RPMI7951 (cell line): ENCODE results near the gene ACBD5. TPM values are rescaled to one million over a fixed set of nuclear protein-coding genes. Genes with fewer than 3 reads are reported as not detected.
"Not testable (repeated sequence)": the region's sequence is repeated elsewhere in the genome, so short reads cannot be mapped to it uniquely, and the experiment has no call there.

Experiments
- DNase-seq: peaks from one replicate; pipeline ENCODE4 v3.0.0-alpha.2; 2012; ENCODE audit warnings: low read depth
- total RNA-seq: library from RNA; depleted of rRNA; stranded (reverse); fragments of >200 nt; shearing (Covaris generic); gene quantifications from 2 replicates; pipeline ENCODE4 v1.2.3, GENCODE V29; 2014

ACBD5 gene
- total RNA-seq, 1 experiment from 2014 or later: 28.2 TPM

DNA sequence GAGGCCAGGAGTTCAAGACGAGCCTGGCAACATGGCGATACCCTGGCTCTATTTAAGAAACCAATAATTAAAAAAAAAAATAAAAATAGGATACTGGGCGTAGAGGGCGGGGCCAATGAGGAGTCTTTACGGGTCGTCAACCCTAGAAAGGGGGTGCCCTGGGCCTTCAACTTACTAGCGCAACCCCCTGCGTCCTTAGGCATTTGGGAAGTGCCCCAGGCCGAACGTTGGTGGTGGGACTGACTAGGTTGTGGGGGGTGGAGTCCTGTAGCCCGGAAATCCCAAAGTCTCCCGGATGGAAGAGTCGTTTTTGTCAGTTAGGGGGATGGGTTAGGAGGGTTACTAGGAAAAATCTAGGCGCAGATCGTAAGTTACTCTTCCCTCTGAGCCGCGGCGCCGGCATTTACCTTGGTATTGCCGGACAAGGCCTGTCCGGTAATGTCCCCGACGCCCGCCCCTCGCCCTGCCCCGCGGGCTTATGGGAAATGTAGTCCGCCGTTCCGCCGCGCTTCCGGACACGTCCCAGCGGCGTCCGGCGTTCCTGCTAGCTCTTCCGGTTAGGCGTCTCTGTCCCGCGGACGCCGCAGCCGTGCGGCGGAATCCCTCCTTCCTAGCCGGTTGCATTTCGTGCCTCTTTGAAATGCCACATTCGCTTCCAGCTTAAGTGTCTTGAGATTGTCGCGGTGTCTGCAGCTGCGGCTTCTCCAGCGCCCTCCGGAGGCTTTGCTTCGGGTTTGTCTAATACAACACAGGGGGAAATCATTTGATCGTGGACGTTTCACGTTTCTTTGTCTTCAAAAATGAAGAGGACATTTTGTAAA is 1.3 kb upstream of the ACBD5 start:
- DNase-seq: peak; percentile 95

DNA sequence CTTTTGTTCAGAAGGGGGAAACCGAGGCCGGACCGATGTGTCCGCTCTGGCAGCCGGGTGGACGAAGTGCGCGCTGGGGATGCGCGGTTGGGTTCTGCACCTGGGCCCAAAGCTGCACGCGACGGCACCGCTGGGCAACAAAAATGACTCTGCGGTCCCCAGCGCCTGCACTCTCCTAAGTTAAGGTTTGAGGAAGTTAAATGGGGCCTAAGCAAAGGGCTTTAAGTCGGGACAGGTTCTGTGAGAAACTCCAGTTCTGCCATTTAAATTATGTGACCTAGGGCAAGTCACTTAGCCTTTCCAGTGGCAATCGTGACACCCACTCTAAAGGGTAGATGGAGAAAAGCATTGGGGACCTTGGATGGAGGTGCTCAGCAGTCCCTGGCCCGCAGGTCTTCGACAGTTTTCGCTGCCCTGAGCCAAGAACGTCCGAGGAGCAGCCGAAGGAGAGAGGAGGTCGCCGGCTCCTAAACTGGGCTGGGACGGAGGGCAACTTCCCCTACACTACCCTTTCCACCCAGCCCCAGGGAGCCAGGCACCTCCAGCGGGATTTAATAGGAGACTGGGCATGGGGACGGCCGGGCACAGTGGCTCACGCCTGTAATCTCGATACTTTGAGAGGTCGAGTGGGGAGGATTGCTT is 534 bp upstream of the ACBD5 start:
- DNase-seq: peak; percentile 26

DNA sequence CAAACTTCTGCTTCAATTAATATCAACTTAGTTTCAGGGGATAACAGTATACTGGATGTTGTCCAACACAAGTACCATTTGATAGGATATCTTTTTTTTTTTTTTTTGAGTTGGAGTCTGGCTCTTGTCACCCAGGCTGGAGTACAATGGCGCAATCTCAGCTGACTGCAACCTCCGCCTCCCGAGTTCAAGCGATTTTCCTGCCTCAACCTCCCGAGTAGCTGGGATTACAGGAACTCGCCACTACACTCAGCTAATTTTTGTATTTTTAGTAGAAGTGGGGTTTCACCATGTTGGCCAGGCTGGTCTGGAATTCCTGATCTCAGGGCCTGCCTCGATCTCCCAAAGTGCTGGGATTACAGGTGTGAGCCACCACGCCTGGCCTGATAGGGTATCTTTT is 3.1 kb downstream of the ACBD5 start:
- not testable (repeated sequence) for DNase-seq

DNA sequence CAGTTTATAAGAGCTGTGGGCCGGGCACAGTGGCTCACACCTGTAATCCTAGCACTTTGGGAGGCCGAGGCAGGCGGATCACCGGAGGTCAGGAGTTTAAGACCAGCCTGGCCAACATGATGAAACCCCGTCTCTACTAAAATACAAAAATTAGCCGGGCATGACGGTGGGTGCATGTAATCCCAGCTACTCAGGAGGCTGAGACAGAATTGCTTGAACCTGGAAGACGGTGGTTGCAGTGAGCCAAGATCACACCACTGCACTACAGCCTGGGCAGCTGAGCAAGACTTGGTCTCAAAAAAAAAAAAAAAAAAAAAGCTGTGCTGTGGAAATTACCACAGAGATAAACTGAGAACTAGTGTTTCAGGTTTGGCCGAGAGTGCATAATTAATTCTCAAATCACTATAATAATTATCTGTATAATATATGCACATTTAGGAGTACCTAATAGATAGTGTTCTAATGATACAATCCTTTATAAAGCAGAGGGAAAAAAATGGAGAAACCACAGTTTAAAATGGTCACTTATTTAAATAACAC is 3.9 kb downstream of the ACBD5 start:
- not testable (repeated sequence) for DNase-seq

DNA sequence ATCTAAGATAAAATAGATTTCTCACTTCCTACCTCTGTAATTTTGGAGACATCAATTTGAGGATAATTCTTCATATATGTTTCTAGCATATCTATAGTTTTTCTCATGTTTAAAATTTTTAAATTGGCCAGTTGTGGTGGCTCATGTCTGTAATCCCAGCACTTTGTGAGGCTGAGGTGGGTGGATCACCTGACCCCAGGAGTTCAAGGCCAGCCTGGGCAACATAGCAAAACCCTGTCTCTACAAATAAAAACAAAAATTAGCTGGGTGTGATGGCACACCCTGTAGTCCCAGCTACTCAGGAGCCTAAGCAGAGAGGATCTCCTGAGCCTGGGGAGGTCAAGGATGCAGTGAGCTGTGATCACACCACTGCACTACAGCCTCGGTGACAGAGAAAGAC is 4.9 kb downstream of the ACBD5 start:
- DNase-seq: no peak

DNA sequence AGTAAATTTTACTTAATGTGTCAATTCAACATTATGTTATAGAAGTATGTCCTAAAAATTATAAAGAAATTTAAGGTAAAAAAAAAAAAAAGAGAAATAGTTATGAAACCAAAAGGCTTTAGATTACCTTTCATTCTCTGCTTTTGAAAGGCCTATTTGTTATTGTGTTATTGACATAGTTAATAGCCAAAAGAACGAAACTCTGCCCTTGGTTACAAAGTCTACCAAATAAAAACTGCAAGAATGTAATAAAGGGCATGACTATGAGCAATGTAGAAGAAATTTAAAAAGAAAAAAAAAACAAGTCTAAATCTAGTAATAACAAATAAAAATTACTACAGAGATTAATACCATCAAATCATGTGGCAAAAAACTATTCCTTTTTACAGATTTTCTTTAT is 10.6 kb downstream of the ACBD5 start:
- no peak for DNase-seq

DNA sequence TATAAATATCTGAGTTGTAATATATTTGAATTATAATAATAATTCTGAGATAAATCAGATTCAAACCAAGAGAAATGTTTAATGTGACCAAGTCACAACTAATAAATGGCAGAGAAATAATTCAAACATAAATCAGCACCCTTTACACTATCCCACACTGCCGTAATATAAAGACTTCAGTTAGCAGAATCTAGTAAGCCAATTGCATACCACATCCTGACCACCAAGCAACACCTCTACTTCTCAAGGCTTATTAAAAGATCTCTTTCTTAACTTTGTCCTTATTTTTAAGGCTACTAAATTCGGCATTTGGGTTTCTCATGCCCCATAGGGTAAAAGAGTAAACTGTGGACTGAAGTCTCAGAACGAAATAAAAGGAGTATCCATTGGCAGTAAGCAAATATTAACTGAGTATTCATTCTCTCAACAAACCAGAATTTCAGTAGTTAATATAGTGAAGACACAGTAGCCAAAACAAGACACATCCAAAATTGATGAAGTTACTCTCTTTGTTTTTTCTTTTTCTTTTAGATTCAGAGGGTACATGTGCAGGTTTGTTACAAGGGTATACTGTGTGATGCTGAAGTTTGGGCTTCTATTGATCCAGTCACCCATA is 14.8 kb downstream of the ACBD5 start:
- DNase-seq: no peak

DNA sequence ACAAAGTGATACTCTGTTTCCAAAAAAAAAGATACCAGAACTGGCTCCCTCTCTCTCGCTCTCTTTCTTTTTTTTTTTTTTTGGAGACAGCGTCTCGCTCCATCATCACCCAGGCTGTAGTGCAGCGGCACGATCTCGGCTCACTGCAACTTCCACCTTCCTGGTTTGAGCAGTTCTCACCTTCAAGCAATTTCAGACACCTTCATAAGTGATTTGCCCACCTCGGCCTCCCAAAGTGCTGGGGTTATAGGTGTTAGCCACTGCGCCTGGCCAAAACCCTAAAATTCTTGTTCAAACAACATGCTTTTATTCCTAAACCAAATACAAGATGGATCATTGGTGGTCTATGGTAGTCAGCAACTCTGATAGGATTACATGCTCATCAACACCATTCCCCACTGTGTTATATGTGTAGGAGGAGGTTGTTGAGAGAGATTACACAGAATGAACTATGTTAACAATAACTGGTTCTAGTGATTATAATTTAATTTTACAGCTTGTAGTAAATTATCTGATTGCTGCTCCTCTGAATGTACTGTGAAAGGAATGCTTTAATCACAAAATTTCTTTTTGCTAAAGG is 15.5 kb downstream of the ACBD5 start:
- DNase-seq: no peak

DNA sequence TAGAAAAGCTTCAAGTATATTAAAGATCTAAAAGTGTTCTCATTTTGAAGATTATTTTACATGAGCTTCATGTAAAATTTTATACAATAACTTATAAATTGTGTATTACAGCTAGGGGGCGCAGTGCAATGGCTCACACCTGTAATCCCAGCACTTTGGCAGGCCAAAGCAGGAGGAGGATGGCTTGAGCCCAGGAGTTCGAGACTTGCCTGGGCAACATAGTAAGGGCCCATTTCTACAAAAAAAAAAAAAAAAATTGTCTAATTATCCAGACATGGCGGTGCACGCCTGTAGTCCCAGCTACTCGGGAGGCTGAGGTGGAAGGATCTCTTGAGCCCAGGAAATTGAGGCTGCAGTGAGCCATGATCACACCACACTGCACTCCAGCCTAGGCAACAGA is 16.6 kb downstream of the ACBD5 start:
- DNase-seq: peak; percentile 44

DNA sequence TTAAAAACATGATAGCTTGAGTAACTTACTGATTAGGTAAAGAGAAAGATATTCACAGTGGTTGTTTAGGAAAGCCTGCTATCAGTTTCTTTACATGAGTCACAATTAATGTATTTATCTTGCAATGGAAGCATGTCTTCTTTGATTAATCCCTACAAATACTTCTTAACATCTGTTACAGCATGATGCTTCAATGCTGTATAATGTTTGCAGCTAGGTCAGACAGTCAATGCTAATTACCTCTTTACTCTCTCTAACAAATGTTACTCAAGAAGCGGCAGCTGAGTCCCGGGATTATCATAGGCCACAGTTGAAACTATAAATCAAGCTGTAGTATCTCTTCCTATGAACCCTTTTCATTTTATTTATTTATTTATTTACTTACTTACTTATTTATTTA is 33.2 kb downstream of the ACBD5 start:
- no peak for DNase-seq

DNA sequence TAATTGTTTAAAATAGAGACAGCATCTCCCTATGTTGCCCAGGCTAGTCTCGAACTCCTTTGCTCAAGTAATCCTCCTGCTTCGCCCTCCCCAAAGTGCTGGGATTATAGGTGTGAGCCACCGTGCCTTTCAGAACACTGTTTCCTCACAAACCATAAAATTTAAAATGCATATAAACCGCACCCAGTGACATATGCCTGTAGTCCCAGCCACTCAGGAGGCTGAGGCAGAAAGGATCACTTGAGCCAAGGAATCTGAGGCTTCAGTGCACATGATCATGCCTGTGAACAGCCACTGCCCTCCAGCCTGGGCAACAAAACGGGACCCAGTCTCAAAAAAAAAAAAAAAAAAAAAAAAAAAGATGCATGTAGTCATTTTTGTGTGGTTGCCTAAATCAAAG is 36.8 kb downstream of the ACBD5 start:
- DNase-seq: no peak

DNA sequence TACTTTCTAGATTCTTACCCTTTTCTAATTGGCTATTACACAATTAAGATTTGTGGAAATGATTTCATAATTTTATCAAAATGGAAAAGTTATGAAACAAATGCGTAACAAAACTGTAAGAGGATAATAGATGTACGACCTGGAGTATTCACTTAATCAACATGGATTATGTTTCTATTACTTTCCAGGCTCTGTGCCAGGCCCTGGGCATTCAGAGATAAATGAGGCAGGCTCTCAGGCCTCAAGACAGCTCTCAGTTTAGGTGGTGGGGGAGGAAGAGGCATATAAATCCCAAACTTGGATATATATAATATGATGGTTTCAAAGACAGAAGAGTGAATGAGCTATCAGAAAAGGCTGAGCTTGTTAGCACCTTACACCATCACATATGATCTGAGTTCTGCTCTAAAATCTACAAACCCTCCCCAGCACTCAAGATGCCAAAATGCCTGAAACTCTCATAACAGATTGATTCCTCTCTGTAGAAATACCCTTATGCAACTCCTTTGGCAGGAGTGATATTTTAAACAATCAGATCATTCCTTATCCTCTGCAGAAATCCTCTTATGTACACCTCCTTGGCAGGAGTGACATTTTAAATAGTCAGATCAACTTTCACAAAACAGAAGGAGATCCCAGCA is 42.5 kb downstream of the ACBD5 start:
- DNase-seq: no peak

DNA sequence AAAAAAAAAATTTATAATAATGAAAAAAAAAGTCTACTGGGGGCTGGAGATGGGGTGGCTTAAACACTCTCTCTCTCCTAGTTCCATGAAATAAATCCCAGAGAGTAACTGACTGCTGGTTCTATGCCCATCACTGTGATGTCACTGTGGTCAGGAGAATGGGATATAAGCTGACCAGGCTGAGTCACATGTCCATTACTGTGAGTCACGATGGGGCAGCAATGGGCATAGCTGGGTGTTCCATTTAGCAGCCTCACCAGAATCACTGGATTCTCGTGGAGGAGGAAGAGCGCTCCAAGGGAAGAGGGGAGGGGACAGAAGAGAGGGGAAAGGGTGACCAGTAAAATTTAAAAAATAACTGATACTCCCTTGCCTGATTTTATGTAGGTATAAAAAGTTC is 48.3 kb downstream of the ACBD5 start:
- DNase-seq: peak; percentile 98

DNA sequence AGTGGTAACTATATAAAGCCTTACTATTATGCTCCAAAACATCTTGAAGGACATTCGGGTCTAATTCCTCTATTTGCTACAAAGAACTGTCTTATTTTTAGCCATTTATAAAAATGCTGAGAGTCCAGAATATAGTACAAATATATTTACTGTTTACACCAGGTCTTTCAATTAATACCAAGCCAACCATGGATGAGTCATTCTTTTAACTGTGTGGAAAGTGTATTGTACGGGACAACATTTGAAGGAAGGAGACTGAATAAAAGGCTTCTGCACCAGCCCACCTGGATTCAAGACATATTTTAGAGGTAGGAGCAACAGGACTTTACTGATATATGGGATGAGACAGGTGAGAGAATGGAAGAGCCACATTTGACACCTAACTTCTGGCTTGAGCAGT is 50.1 kb downstream of the ACBD5 start:
- peak; percentile 12 for DNase-seq

DNA sequence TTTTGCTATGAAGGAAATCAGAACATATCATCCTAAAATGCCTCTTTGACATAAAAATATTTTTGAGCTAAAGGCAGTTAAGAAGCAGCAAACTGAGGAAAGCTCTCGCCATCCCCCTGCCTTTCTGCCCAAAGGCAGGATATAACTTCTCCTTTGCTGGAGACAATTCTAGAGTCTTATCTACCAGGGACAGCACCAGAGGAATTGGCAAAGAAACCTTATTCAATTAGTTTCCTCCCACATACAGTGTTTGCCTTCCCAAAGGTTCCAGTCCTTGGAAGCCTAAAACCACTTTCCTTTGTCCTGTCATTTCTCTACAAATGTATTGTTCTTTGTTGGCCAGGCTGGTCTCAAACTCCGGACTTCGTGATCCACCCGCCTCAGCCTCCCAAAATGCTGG is 51.7 kb downstream of the ACBD5 start:
- no peak for DNase-seq

DNA sequence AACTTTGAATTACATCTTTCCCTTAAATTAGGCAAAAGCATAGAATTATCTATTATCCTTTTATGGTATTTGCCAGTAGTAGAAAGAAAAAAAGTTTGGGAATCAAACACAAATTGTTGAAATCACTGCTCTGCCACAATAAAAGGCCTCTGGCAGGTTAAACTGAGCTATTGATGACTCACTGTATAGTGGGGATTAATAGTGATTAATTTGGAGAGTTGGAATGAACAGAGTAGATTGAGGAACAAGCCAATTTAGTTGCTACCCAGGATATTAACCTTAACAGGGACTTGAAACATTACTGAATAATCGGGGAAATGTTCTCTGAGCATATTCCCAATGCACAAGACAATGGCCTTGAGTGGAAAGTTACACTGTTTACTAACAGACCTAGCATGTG is 52.3 kb downstream of the ACBD5 start:
- DNase-seq: no peak

DNA sequence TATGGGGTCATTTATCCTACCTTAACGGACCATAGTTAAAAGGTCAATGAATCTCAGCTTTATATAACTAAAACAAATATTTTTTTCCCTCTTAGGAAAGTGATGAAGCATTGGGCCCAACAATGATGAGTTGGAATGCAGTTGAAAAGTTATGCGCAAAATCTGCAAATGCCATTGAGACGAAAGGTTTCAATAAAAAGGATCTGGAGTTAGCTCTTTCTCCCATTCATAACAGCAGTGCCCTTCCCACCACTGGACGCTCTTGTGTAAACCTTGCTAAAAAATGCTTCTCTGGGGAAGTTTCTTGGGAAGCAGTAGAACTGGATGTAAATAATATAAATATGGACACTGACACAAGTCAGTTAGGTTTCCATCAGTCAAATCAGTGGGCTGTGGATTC is 70.7 kb downstream of the ACBD5 start:
- DNase-seq: no peak

DNA sequence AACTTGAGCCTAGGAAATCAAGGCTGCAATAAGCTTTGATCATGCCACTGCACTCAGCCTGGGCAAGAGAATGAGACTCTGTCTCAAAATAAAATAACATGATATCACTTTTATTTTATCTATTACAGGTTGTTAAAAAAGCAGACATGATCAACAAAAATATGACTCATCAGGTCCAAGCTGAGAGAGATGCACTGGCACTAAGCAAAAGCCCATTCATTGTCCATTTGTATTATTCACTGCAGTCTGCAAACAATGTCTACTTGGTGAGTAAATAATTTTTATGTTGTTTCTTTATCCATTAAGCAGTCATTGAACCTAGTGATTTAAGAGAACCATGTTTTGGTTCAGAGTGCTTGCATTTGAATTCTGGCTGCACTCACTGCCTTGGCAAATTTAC is 82.2 kb downstream of the ACBD5 start:
- no peak for DNase-seq

DNA sequence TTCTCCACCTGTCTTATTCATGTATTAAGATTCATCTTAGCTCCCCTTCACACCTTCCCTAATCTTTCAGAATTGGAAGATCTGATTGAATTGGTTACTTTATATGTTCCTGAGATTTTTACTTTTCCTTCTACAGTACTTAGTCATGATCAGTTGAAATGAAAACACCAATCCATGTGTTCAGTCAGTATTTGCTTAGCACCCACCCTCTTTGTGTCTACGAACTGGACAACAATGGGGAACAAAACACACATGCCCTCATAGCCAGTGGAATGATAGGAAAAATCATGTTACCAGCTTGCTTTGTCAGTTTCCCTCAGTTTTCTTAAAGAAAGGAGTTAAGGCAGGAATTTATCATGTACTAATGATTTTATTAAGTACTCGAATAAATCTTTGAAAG is 83.4 kb downstream of the ACBD5 start:
- DNase-seq: no peak

DNA sequence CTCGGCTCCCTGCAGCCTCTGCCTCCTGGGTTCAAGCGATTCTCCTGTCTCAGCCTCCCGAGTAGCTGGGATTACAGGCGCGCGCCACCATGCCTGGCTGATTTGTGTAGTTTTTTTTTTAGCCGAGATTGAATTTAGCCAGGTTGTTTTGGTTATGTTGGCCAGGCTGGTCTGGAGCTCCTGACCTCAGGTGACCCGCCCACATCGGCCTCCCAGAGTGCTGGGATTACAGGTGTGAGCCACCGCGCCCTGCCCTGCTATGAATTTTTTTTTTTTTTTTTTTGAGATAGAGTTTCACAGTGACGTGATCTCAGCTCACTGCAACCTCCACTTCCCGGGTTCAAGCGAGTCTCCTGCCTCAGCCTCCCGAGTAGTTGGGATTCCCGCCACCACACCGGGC is 84.0 kb downstream of the ACBD5 start:
- DNase-seq: not testable (repeated sequence)

DNA sequence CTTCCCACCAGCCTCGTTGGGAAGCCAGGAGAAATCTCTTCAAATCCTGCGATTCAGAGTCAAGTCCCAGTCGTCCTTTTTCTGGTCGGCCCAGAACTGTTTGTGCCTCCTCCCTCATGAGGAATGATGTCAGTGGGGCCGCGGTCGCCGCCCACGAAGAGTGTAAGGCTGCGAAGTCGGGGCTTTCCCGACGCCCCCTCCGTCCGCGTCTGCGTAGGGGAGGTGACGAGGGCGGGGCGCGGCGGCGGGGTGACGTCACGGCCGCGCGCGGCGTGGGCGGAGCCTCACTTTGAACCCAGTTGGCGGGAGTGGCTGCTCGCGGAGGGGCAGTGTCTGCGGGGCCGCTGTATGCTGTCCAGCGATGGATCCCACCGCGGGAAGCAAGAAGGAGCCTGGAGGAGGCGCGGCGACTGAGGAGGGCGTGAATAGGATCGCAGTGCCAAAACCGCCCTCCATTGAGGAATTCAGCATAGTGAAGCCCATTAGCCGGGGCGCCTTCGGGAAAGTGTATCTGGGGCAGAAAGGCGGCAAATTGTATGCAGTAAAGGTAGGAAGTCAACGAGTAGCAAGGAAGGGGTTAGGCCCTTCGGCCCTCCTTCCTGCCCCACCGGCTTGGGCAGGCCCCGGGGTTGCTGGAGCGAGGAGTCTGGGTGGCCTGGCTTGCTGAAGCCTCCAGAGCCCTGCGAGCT is 85.4 kb downstream of the ACBD5 start, which contains the start of gene MASTL:
Gene MASTL (plus strand): TSS at position 287 of the 689 bp plus-strand sequence. CDS start 75 bp downstream, at position 362.
- peak; percentile 94 for DNase-seq
